GM18508 (cell line): ENCODE measurements around the gene GPR152.
"Not testable (repeated sequence)": the region's sequence is repeated elsewhere in the genome, so short reads cannot be mapped to it uniquely, and the experiment has no call there.

Experiments used
- ATAC-seq: cut with Tn5 transposase; IDR thresholded peaks from one replicate; pipeline ENCODE4 v1.9.1; 2021; ENCODE audit warnings: moderate number of reproducible peaks; ENCODE audit not compliant: insufficient read depth, unreplicated experiment

Gene GPR152

GRCh38 chr11:67415501-67416304 lies 36.8 kb downstream of the GPR152 start, which contains the start of gene CARNS1:
Gene CARNS1, plus strand, starts transcription at chr11:67415678. Its CDS starts 522 bp downstream, at chr11:67416200.
- ATAC-seq = no peak

- no peak for ATAC-seq
Observed at GRCh38 chr11:67413266-67413849, 39.2 kb downstream of the GPR152 start.

- ATAC-seq = no peak
Observed at GRCh38 chr11:67412495-67413179, 39.9 kb downstream of the GPR152 start.

GRCh38 chr11:67411785-67412152 lies 40.8 kb downstream of the GPR152 start:
- no peak for ATAC-seq

DNA sequence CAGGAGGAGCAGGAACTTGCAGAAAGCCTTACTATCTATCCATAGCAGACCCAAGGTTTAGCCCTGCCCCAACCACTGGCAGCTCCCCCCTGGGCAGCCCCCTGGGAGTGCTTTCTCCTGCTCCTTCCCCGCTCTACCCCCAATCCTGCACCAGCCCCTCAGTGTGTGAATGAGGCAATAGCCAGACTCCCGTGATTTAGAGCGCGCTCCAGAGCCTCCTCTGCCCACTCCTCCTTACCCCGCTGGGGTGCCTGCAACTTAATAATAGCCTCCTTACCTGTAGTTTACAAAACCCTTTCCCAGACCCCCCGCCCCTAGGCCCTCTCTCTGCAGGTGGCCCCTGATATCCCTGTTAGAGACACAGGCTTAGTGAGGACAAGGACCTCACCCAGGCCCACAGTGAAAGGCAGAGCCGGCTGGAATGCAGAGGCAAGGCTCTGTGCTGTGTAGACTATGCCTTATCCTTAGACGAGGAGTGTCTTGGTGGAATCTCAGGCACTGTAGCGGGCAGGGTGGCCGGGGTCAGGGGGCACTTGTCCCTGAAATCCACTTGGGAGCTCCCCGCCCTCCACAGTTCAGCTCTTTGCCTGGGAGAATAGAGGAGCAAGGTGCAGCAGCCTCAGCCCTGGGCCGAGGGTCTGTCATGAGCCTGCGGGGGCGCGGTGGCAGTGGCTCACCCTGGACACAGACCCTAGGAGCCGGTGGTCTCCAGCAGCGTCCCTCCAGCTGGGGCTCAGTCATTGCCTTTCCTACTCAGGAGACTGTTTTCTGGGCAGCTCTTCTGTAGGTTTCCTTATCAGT lies 41.3 kb downstream of the GPR152 start:
- ATAC-seq = no peak

- ATAC-seq = no peak
Observed at GRCh38 chr11:67410369-67410831, 42.1 kb downstream of the GPR152 start.

DNA sequence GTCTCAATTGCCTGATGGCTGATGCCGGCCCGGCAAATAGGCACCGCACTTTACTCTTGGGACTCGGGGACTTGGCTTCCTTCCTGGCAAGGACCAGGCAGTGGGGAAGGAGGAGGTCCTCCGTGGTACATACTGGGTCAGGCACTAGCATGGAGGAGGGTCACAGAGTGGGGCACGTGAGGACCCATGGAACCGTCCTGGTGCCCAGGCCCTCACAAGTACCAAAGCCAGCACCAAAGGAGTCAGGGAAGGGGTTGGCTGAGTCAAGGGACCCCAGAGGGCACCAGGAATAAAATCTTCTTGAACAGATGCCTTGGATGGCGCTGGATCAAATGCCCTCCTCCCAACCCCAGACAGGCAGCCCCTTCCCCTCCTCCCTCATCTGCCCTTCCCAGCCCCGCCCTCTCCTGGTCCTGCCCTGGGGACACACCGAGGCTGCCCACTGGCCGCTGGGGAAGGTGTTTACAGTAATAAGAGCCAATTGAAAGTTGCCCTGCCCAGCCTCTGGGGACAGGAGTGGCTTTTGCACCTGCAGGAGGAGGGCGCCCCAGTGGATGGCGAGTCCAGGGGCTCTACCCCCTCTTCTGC lies 42.7 kb downstream of the GPR152 start:
- ATAC-seq = no peak

- ATAC-seq = no peak
Observed at GRCh38 chr11:67409261-67409666, 43.3 kb downstream of the GPR152 start.

DNA sequence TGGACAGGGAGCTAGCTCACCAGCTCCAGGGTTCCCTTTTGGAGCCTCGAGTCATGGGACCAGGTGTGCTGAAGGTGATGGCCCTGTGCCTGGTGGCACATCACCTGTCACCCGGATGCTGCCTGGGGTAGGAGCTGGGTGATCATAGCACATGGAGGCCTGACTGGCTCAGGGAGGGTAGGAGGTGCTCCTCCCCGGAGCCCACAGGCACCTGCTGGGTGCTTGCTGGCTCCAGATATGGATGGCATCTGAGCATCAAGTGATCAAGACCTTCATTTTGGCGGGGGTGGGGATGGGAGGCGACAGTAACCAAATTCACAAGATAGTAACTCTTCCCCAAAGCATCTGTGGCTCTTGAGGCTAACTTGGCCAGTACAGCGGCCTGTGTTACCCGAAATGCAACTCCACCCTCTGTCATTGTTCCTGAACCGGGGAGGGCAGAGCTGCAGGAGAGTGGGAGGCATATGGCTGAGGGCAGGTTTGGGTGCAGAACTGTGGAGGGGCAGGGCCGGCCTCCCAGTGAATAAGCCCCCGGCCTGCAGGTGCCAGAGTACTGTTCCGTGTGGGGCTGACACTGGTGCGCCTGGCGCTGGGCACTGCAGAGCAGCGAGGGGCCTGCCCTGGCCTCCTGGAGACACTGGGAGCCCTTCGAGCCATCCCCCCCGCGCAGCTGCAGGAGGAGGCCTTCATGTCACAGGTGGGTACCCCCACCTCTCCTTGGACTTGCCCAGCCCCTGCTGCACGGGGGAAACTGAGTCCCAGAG lies 43.9 kb downstream of the GPR152 start:
- ATAC-seq = no peak

DNA sequence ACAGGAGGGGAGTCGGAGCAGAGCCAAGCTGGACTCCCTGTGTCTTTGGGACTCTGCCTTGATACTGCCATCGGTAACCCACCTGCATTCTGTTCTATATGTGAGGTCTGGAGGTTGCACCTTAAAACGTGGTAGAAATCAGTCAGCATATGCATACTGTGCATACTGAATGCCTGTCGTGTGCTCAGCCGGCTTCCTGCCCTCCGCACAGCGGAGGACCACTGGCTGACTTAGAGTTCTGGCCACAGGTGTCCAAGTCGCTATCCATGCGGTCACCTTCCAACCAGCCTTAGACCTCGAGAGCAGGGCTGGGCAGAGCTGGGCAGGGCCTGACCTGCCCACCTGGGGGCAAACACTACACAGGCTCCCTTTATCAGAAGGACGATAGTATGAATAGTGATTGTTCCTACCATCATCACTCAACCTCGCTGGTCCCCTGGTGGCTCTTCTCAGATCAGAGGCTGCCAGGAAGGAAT lies 44.8 kb downstream of the GPR152 start:
- ATAC-seq = no peak

DNA sequence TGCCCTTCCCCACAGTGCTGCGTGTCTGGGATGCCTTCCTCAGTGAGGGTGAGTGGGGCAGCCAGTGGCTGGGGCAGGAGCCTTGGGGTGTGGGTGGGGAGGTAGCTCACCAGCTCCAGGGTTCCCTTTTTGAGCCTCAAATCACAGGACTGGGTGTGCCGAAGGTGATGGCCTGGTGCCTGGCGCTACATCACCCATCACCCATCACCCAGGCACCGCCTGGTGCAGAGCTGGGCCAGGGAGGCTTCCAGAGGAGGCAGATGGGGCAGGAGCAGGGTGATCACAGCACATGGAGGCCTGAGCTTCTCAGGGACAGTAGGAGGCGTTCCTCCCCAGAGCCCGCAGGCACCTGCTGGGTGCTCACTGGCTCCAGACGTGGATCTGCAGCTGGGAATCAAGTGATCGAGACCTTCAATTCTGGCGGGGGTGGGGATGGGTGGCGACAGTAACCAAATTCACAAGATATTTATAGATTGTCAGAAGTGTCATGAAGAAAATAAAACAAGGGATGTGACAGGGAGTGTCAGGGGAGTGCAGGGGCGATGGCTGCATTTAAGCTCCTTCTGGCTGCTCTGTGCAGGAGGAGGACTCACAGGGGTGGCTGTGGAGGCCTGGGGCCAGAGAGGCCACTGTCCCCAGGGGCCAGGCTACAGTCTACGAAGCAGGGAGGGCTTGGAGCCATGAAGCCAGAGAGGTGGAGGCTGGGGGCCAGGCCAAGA lies 45.4 kb downstream of the GPR152 start:
- no peak for ATAC-seq

GRCh38 chr11:67406420-67406968 lies 46.0 kb downstream of the GPR152 start:
- no peak for ATAC-seq

- no peak for ATAC-seq
Observed at GRCh38 chr11:67405688-67406339, 46.7 kb downstream of the GPR152 start.

- ATAC-seq = no peak
Observed at GRCh38 chr11:67405196-67405567, 47.3 kb downstream of the GPR152 start.

GRCh38 chr11:67404515-67405195 lies 47.9 kb downstream of the GPR152 start:
- ATAC-seq = no peak

GRCh38 chr11:67403085-67403484 lies 49.4 kb downstream of the GPR152 start:
- ATAC-seq = not testable (repeated sequence)

DNA sequence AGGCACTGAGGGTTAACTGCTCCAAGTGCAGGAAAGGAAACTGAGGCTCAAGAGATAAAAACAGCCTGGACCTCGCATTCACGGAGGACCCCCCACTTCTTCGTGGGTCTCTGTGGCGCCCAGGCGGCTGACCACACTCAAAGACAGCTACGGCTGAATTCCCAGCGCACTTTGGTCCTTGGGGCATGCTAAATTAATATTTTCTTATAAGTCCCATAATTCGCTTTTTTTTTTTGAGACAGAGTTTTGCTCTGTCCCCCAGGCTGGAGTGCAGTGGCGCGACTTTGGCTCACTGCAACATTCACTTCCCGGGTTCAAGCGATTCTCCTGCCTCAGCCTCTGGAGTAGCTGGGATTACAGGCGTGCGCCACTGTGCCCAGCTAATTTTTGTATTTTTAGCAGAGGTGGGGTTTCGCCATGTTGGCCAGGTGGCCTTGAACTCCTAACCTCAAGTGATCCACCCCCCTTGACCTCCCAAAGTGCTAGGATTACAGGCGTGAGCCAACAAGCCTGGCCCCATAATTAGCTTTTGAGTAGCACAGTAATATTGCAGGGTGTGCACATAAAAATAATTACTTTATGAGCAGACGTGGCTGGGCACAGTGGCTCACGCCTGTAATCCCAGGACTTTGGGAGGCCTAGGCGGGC lies 50.2 kb downstream of the GPR152 start:
- ATAC-seq = not testable (repeated sequence)
